Spinal cord (tissue), 10 donors: Measurements from ENCODE around the gene KIF1B. TPM values are rescaled to one million over a fixed set of nuclear protein-coding genes. Genes with fewer than 3 reads are reported as not detected.

Source experiments
- DNase-seq, 6 donors: peaks; one replicate each; pipeline versions ENCODE4 v3.0.0 to v3.0.0-alpha.2; 2013 to 2015; ENCODE audit warnings: low spot score in 6 of 6, low read depth in 4 of 6
- H3K27ac ChIP-seq: one replicate; pipeline ENCODE4 v1.5.1; 2013; ENCODE audit warnings: low read depth, low read length, control low read depth
- H3K27me3 ChIP-seq: one replicate; pipeline ENCODE4 v1.6.1; 2013; ENCODE audit warnings: low read length; ENCODE audit not compliant: control insufficient read depth, insufficient read depth
- H3K36me3 ChIP-seq: one replicate; pipeline ENCODE4 v1.6.1; 2013; ENCODE audit warnings: low read length; ENCODE audit not compliant: control insufficient read depth, insufficient read depth
- H3K4me1 ChIP-seq: one replicate; pipeline ENCODE4 v1.6.1; 2013; ENCODE audit warnings: low read length; ENCODE audit not compliant: control insufficient read depth, insufficient read depth
- H3K4me3 ChIP-seq: one replicate; pipeline ENCODE4 v1.5.1; 2013; ENCODE audit warnings: low read depth, low read length, control low read depth
- H3K9me3 ChIP-seq: one replicate; pipeline ENCODE4 v1.6.1; 2013; ENCODE audit warnings: low read length; ENCODE audit not compliant: control insufficient read depth, insufficient read depth
- WGBS: methylation state at CpG from one replicate; pipeline ENCODE4 v1.1.5; 2013; ENCODE audit warnings: missing lambda C conversion rate; ENCODE audit not compliant: insufficient coverage; 5-methylcytosine and 5-hydroxymethylcytosine counted together
- polyA plus RNA-seq, 2 donors: library from polyadenylated mRNA; unstranded; fragments of 120-200 nt; gene quantifications; one replicate each; pipeline ENCODE4 v1.2.1, GENCODE V29; 2013; ENCODE audit not compliant: insufficient read length in 2 of 2
- total RNA-seq, 2 donors: library from RNA; depleted of rRNA in 1 of 2; stranded (reverse); fragments of 120-200 nt in 1 of 2; fragments of >200 nt in 1 of 2; gene quantifications; one replicate each; pipeline versions ENCODE4 v1.2.3 to v1.2.4, GENCODE V29; 2013 to 2014
- donor health status: healthy.

KIF1B gene
- total and polyA plus RNA-seq, 4 donors, result 102 to 220 (median 195) TPM

GRCh38 chr1:10267319-10267718 lies 56.9 kb downstream of the KIF1B start:
- Histone ChIP-seq H3K36me3 (peaks cover 33% of the 10 kb centered on the region), H3K4me1 (peaks cover 3% of the 10 kb centered on the region), H3K4me3 (no peak overlapping the region), H3K27me3 (no peaks in the 10 kb centered on the region), H3K9me3 (no peaks in the 10 kb centered on the region), H3K27ac (no peak overlapping the region)
- DNase-seq, result peak in 1 of 6 donors; percentile 71
- 65% methylated on average over 2 of the region's 5 CpGs for WGBS

GRCh38 chr1:10267921-10268320 lies 57.6 kb downstream of the KIF1B start:
- H3K4me3 ChIP-seq, result no peak overlapping the region
- no peak overlapping the region for H3K27ac ChIP-seq
- H3K36me3 ChIP-seq, result peaks cover 30% of the 10 kb centered on the region
- peak in 1 of 6 donors; percentile 41 for DNase-seq
- no CpG with 5 or more reads among the region's 5 CpGs for WGBS
- H3K9me3 ChIP-seq, result no peaks in the 10 kb centered on the region
- no peaks in the 10 kb centered on the region for H3K27me3 ChIP-seq
- H3K4me1 ChIP-seq, result peaks cover 3% of the 10 kb centered on the region

DNA sequence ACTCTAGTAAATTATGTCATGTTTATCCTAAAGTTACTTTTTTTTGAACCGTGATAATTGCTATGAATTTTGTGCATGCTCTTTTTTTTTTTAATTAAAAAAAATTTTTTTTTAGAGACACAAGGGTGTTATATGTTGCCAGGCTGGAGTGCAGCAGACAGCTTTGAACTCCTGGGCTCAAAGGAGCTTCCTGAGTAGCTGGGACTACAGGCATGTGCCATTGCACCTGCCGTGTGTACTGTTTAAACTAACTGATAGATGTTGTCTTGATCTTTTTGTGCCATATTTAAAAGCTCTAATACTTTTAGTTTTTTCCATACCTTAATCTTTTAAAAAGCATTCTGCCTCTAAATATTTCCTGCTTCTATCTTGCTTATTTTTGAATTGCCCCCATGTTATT lies 60.7 kb downstream of the KIF1B start:
- no CpG with 5 or more reads among the region's 2 CpGs for WGBS
- Histone ChIP-seq H3K27ac (no peak overlapping the region), H3K4me3 (no peak overlapping the region), H3K4me1 (no peaks in the 10 kb centered on the region), H3K36me3 (peaks cover 22% of the 10 kb centered on the region), H3K9me3 (no peaks in the 10 kb centered on the region), H3K27me3 (no peaks in the 10 kb centered on the region)
- DNase-seq, result no peak

- Histone ChIP-seq H3K27ac (no peak overlapping the region), H3K4me3 (no peak overlapping the region), H3K9me3 (no peaks in the 10 kb centered on the region), H3K27me3 (no peaks in the 10 kb centered on the region), H3K4me1 (no peaks in the 10 kb centered on the region), H3K36me3 (peaks cover 30% of the 10 kb centered on the region)
- DNase-seq, result no peak
- 88% methylated on average over 2 of the region's 2 CpGs for WGBS
These were observed 61.5 kb downstream of the KIF1B start for GRCh38 chr1:10271869-10272268.

- no peak for DNase-seq
- no peak overlapping the region for H3K27ac ChIP-seq
- H3K4me3 ChIP-seq, result no peak overlapping the region
- no peaks in the 10 kb centered on the region for H3K27me3 ChIP-seq
- no peaks in the 10 kb centered on the region for H3K4me1 ChIP-seq
- WGBS, result no CpG with 5 or more reads among the region's 1 CpG
- no peaks in the 10 kb centered on the region for H3K9me3 ChIP-seq
- peaks cover 30% of the 10 kb centered on the region for H3K36me3 ChIP-seq
These were observed 61.9 kb downstream of the KIF1B start for GRCh38 chr1:10272274-10272673.

- Histone ChIP-seq H3K9me3 (no peaks in the 10 kb centered on the region), H3K4me1 (peaks cover 2% of the 10 kb centered on the region), H3K4me3 (no peak overlapping the region), H3K27me3 (no peaks in the 10 kb centered on the region), H3K27ac (no peak overlapping the region), H3K36me3 (peaks cover 33% of the 10 kb centered on the region)
- DNase-seq, result no peak
- 100% methylated on average over 1 of the region's 5 CpGs for WGBS
These were observed 68.5 kb downstream of the KIF1B start for GRCh38 chr1:10278880-10279279.

DNA sequence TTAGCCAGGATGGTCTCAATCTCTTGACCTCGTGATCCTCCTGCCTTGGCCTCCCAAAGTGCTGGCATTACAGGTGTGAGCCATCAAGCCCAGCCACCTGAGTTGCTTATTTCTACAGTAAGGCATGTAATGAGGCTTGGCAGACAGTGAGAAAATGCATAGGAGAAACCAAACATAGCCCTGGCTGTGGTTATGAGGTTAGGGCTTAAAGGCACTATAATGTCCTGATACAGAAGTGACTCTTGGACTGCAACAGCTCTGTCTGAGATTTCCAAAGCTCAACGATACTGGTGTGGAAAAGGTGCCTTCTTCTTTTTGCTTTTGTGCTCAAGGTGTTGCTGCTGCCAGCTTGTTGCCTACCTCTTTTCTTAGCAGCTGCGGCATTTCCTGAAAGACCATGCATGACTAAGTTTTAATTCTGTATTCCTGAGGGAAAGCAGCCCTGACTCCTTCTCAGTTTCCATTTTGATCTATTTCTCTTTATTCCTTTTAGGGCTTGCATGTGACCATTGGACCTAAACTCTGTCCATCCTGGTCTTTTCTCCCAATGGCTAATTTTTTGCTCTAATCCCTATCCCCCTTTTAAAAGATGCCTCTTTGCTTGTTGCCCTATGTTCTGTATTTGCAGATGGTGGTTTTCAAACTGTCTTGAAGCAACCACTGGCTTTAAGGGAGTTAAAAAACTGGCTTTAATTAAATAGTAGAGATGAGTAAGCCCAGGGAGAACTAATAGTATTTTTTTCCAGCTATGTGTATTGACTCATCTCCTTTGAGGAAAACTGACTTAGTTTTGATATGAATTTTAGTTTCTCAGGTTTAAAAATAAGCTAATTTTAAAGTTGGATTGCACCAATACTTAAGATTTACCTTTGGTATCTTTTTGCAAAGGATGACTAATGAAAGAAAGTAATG lies 70.3 kb downstream of the KIF1B start:
- no peak overlapping the region for H3K4me3 ChIP-seq
- H3K9me3 ChIP-seq, result no peaks in the 10 kb centered on the region
- no peaks in the 10 kb centered on the region for H3K27me3 ChIP-seq
- peaks cover 10% of the 10 kb centered on the region for H3K4me1 ChIP-seq
- peak in 1 of 6 donors; percentile 21 for DNase-seq
- no peak overlapping the region for H3K27ac ChIP-seq
- 66% methylated on average over 3 of the region's 3 CpGs for WGBS
- H3K36me3 ChIP-seq, result peaks cover 38% of the 10 kb centered on the region

DNA sequence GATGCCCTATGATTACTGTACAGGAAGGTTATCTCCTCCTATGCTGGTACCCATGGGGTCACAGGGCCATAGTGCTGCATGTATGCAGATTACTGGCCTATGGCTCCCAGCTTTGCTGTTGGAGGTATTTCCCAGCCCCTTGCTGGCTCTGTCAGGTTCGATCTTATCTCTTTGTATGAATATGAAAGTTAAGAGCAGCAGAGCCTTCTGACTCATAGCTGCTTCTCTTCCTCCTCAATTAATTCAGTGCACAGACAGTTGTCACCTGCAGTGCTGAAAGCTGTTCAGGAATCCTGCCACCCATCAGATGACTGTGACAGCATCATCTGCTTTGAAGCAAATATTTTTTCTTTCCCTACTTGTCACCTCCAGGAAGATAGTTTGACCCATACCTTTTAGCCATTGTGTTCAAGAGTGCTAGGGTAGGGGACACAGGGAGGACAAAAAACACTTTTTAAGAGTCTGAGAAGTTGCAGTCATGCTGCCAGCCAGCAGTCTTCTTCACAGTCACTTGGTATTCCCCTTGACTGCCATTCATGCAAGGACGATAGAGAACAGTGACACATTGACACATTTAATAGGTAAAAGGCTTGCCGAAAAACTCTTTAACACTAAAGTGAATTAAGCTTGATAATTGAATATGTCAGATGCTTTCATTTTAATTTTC lies 73.1 kb downstream of the KIF1B start:
- Histone ChIP-seq H3K4me1 (peaks cover 25% of the 10 kb centered on the region), H3K9me3 (no peaks in the 10 kb centered on the region), H3K4me3 (no peak overlapping the region), H3K36me3 (peaks cover 26% of the 10 kb centered on the region), H3K27ac (no peak overlapping the region), H3K27me3 (no peaks in the 10 kb centered on the region)
- no CpG with 5 or more reads among the region's 3 CpGs for WGBS
- DNase-seq, result no peak

GRCh38 chr1:10286244-10286643 lies 75.9 kb downstream of the KIF1B start:
- Histone ChIP-seq H3K4me1 (peaks cover 23% of the 10 kb centered on the region), H3K27me3 (no peaks in the 10 kb centered on the region), H3K36me3 (peaks cover 34% of the 10 kb centered on the region), H3K4me3 (no peak overlapping the region), H3K9me3 (no peaks in the 10 kb centered on the region), H3K27ac (peak overlapping the region; percentile 10)
- peak in 1 of 6 donors; percentile 80 for DNase-seq
- WGBS, result 40% methylated on average over 2 of the region's 3 CpGs
